HG03575 (cell line): ENCODE data around the gene MRTFB.

ENCODE experiments used
- ATAC-seq: cut with Tn5 transposase; IDR thresholded peaks from one replicate; pipeline ENCODE4 v1.9.1; 2021; ENCODE audit not compliant: unreplicated experiment, insufficient number of reproducible peaks, low FRiP score; ENCODE audit errors: extremely low read depth

The MRTFB gene

DNA sequence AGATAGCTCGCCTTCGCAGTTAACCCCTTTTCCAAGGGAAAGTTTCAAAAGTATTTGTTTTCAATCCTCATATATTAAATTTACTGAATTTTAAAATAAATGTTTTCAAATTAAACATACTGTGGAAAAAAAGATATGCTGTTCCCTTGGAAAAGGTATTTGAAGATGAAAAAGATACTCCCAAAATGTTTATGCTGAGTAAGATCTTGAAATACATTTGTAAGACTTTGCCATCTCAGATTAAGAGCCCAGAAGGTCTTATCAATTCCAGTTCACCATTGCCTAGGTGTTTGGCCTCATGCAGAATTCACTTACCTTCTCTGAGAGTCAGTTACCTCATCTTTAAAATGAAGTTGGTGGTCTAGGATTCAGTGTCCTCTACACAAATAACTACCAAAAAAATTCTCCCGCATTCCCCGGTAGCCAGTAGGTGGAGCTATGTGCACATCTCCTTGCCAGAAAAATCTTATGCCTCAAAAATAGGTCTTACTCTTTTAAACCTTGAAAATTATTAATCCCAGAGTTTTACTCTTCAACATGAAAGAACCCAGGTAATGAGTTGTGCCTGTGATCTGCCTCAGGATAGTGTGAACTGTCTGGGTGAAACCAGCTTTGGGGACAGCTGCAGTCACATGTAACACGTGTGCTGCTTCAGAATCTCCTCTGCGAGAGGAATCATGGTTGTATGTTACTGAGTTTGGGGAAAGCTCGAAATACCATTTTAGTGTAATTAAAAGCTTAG, 178.3 kb downstream of the MRTFB start:
- ATAC-seq: no peak

DNA sequence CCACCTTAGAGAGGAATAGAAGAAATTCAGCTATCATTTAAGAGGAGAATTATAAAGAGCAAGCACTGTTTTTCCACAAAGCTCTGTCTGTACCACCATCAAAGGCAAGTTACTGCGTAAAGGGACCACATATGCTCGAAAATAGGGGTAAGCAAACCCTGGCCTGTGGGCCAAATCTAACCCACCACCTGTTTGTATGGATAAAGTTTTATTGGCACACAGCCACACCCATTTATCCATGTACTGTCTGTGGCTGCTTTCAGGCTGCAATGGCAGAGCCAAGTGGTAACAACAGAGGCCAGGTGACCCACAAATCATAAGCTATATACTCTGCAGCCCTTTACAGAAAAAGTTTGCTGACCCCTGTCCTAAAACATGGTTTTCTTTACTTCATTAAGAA, 180.3 kb downstream of the MRTFB start:
- ATAC-seq: no peak

DNA sequence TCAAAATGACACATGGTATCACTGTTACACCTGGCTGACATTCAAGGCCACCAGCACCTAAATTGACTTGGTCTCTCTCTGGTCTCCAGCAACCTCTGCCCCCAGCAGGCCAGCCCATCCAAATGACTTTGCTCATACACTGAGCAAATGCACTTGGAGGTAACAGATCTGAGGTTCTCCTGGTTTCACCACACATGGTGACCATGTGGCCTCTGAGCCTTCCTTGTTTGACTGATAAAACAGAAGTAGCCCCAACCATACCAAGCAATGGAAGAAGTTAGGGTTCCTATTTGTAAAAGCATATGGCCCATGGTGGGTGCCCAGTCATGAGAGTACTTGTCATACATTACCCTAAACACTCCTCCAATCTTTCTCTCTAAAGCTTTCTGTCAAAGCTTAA, 181.7 kb downstream of the MRTFB start:
- ATAC-seq: no peak

DNA sequence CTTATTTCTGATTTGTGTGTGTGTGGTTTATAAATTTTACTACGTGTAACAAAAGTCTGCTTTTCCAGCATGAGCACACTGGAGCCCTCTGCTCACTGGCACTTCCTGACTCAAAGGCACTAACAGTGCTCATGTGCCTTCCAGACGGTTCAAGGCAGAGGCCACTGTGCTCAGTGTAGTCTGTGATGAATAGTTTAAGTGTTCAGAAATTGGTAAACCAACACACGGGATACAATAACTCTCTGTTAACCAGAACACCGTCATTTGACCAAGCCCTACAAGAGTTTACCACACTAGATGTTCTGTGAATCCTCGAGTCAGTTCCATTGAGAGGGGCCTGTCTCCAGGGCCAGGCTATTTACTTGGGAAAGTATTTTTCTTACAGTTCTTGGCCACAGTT, 191.9 kb downstream of the MRTFB start:
- ATAC-seq: no peak

DNA sequence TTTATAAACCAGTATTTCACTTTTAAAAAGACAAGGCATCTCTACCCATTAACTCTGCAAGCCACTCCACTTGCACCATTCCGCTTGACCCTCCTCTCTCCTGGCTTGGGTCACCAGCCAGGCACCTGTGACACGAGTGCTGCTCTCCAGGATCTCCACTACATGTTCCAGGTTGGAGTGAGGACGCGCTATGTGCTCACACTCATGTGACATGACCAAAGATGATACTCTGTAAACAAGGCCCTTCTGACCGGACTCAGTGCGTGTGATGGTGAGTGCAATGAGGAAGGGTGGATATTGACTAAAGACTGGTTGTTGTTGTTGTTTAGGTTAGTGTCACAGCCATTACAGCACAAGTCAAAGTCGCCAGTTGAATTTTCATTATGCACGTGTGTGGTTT, 192.7 kb downstream of the MRTFB start:
- no peak for ATAC-seq

DNA sequence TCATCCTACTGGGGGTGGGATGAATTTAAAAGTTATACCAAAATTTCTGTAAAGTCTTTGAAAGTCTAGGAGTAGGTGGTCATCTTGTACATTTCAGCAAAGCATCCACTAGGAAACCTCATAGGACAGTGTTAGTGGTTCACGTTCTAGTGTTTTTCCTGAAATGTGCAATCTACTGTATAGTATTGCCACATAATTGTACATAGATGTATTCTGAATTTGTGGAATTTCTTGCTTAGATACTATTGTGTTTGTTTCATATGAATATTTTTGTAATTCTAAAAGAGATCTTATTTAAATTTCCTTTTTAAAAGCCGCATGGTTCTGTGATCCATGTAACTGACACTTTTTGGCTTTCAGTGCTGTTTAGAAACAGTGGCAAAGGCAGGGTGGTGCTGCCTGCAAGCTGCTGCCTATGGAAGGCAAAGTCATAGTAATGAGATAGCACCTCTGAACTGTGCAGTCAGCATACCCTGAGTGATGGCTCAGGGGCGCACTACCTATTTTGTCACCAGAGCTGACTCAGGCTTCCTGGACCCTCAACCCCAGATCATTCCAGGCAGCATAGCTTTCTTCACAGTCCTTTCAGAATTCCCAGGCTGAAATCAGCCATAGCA, 193.3 kb downstream of the MRTFB start:
- ATAC-seq: no peak

DNA sequence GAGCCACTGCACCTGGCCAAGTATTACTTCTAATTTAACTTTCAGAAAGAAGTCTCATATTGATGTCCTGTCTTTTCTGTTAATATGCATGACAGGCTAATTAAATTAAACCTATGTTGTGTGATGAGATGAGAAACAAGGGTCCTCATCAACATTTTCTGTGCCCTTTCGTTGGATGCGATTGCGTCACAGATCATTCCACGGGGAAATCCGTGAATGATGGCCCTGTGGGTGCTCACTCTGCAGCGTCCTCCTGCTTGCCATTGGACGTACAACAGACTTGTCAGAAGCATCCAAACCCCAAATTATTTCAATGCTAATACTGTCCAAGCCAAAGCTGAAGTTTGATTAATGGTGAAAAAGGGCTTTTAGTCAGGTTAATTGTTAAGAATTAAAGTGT, 197.0 kb downstream of the MRTFB start:
- ATAC-seq: no peak

DNA sequence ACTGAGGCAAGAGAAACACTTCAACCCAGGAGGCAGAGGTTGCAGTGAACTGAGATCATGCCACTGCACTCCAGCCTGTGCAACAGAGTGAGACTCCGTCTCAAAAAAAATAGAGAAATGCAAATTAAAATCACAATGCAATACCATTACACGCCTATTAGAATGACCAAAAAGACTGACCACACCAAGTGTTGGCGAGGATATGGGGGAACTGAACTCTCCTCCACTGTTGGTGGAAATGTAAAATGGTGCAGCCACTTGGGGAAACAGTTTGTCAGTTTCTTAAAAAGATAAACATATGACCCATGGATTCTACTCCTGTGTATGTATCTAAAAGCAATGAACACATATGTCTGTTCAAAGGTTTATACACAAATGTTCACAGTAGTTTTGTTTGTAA, 204.8 kb downstream of the MRTFB start:
- ATAC-seq: no peak

DNA sequence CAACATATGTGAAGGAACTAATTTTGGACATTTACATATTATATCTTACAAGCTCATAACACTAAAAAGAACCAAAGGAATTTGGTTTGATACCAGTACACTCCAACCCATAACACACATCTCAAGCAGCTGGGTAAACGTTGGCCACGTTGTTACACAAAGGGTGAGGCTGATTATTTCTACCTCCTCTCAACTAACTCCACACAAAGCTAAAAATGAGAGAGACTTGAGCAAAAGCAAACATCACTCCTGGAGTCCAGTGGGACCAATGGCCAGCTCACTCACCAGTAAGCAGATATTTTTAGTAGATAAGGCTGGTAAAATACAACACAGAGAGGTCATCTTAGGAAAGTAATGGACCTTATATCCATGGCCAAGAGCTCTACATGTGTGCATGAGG, 207.6 kb downstream of the MRTFB start:
- ATAC-seq: no peak

DNA sequence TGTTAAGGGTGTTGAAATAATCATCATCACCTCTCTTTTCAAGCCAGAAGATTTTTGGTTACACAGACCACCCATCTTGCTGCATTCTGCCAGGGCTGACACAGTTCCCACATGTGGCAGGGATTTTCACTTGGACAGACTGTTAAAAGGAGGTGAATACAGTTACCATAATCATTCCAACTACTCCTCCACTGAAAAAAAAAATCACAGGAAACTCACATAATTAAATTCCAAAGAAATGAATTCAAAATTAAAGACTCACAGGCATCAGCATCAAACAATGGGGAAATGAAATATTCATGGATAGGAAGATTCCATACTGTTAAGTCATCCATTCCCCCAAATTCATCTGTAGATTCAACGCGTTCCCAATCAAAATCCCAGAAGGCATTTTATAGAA, 209.4 kb downstream of the MRTFB start:
- no peak for ATAC-seq

DNA sequence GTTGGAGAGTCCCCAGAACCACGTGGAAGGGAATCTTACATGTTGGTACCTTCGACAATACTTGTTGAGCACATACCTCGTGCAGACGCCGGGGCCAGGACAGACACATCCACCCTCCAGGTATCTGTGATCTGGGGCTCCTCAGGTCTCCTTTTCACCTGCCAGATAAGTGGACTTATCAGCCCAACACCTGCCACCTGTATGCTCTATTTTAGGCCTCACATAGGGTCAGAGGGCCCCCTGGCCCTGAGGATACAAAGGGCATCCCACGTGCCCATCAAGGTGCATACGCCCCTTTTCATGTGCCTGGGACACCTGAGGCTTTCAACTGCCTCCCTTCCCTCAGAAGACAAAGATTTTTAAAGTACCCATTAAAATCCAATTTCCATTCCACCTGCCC, 212.7 kb downstream of the MRTFB start:
- ATAC-seq: no peak

DNA sequence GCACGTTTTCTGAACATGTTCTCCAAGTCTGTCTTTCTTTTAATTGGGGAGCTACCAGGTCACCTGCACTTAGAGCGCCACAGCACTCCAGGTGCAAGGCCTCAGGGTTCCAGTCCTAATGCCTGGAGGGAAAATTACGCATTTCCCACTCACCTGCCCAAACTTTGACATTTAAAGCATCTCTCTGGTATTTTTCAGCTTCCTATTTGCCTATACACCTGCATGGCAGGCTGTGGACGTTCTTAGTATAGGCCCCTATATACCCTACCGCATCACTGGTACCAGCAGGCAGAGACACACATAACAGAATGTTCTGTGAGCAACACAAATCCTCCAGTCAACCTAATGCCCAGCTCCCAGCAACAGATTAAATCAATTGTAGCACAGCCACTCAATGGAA, 213.3 kb downstream of the MRTFB start:
- no peak for ATAC-seq

DNA sequence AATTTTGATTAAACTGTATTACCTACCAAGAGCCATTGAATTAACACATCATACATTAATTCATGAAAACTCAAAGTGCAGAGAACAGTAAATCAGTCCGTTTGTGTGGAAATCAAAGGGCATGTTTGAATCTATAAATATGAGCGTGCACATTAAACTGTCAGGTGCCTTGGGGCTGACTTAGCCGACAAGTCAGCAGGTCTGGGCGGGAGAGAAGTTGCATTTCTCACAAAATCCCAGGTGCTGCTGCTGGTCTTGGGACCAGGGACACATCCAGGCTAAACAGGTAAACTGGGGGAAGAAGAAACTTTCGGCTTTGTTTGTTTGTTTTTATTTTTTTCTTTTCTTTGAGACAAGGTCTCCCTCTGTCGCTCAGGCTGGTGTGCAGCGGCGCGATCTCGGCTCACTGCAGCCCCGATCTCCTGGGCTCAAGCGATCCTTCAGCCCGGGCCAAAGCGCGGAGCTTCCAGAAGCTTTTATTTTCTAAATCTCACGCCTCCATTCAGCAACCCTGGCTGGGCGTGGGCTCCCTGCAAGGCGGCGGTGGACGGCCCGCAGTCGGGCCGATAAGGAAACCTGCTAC, 213.9 kb downstream of the MRTFB start:
- ATAC-seq: no peak

DNA sequence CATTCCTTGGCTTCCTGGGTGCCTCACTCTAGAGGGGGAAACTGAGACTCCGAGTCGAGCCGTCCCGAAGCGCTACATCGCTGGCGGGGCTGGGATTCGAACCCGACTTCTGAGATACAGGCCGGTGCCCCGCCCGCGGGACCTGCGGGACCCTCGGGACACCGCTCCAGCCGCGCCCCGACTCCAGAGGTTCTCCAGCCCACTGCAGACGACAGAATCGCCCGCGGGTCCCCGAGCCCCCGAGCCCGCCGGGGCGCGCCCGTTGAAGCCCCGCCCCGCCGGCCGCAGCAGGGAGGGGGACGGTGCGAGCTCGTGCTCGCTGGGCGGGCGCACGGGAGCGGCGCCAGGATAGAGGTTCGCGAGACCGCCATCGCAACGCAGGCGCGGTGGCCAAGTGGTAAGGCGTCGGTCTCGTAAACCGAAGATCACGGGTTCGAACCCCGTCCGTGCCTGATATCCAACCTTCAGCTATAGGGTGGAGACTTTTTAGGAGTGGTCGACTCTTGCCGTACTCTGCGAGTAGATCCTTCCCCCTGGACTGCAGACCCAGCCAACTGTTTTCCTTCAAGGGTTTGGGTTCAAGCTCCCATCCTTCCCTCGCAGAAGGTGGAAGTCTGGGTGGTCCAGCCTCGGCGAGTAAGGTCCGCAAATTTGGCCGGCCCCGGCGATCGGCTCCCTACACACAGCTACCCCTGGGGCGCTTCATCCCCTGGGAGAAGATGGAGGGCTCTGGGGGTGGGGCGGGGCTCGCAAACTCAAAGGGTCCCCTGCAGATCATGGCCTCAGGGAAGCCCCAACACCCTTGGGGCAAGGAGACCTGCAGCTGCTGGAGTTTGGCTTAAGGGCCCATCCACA, 214.6 kb downstream of the MRTFB start:
- ATAC-seq: no peak

DNA sequence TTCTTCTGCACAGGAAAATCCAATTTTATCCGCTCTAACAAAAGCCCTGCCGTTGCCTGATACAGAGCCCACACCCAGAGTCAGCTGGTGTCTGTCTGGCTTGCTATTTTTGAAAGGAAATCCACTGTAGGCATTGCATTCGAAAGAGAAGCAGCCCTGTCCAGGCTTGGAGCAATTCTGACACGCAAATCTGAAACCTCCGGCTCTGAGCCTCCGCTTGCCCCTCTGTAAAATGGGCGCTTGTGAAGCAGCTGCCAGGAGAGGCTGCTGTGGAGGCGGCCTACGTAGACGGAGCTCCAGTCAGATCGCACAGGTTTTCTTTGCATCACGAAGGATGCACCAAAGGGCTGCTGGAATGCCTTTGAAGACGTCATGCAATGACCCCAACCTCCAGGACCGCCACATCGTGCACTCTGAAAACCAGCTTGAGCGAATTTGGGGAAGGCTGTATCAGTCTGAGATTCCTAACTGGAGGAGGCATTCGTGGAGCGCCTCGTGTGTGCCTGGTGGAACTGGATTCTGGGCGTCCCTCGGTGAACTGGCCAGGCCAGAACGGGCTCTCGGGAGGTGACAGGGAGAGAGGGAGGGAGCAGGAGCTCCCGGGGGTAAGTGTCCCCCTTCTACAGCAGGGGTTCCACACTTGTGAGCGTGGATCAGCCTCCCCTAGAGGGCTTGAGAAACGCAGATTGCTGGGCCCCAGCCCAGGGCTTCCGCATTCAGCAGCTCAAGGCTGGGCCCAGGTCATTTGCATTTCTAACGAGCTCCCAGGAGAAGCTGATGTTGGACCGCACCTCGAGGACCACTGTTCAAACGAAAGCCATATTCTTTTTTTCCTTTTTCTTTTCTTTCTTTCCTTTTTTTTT, 215.5 kb downstream of the MRTFB start:
- ATAC-seq: no peak

DNA sequence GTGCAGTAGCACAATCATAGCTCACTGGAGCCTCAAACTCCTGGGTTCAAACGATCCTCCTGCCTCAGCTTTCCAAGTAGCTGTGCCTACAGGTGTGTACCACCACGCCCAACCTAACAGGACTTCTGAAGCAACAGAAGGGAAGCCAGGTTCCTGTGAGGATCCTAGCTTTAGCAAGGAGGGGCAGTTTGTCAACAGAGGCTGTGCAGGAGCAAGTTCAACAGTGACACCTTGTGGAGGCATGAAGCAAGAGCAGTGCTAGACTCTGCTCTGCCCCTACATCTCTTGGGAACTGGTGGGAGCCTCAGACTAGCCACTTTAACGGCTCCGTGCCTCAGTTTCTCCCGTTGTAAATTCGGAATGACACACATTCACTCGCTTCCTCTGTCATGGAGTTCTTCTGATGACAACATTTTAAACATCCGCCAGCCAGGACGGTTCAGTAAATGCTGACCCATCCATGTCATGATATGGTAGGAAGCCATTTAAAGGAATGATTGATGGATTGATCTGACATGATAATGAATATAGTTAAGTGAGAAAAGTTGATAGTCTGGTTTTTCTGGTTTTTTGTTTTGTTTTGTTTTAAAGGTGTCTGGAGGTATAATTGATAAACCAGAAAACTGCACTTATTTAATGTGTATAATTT, 218.7 kb downstream of the MRTFB start:
- ATAC-seq: no peak

DNA sequence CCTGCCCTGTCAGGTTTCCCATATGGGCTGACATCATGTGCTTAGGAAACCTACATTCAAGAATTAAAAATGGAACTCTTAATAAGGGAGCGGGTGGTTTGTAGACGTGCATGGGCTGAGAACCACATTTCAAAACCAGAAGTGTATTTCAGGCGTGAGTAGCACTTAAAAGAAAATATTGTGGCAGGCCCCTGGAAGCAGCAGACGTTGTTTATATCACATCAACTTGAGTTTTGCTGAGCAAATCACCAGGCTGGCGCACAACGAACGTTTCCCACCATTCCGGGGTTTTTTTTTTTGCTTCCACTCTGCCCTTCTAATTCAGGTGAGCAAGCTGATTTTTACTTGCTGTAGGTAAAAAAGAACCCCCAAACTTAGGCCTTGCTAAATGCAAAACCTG, 220.2 kb downstream of the MRTFB start:
- ATAC-seq: no peak

DNA sequence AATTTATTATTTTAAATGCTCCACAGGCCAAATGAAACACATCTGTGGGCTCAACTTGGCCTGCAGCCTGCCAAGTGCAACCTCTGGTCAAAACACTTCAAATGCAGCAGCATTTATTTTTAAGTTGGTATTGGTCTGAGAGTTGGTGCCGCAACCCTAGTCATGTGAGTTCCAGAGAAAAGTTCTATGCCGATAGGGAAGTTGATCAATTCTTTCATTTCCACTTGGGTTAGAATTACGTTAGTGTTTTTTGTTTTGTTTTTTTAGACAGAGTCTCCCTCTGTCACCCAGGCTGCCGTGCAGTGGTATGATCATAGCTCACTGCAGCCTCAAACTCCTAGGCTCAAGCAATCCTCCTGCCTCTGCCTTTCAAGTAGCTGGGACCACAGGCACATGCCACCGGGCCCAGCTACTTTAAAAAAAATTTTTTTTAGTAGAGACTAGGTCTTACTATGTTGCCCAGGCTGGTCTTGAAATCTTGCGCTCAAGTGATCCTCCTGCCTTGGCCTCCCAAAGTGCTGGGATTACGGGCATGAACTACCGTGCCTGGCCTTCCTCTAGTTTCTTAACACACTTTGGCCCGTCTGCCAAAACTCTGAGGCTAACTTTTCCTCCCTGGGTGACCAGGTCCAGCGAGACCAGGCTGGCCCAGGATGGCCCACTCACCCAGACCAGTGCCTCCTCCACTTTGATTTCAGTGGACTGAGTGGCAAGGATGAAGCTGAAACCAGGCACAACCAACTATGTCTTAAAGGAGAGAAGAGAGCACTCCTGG, 221.1 kb downstream of the MRTFB start:
- ATAC-seq: no peak
